Liver (tissue), 3 donors: ENCODE data around the gene SLC43A3.

Experiments
- CTCF ChIP-seq: fragments of 150-350 bp; IDR thresholded peaks from 2 replicates; pipeline ENCODE4 v1.5.1; 2017; ENCODE audit warnings: improper control_type of control experiment, low read depth, low read length; ENCODE audit not compliant: missing input control
- EGR1 ChIP-seq, 2 donors: IDR thresholded peaks; 2 replicates each; pipeline ENCODE4 v1.6.1; 2016 to 2018; ENCODE audit warnings: antibody characterized with exemption in 2 of 2, low read depth in 2 of 2
- GABPA ChIP-seq, 2 donors: IDR thresholded peaks in 1 of 2; conservative IDR thresholded peaks in 1 of 2; 2 replicates each; pipeline ENCODE4 v1.6.1; 2016; ENCODE audit warnings: antibody characterized with exemption in 2 of 2, mild to moderate bottlenecking in 1 of 2, moderate library complexity in 1 of 2
- JUND ChIP-seq, 2 donors: IDR thresholded peaks; 2 replicates each; pipeline ENCODE4 v1.6.1; 2016; ENCODE audit warnings: antibody characterized with exemption in 2 of 2
- MAX ChIP-seq: IDR thresholded peaks from 2 replicates; pipeline ENCODE4 v1.6.1; 2016; ENCODE audit warnings: antibody characterized with exemption
- REST ChIP-seq: IDR thresholded peaks from 2 replicates; pipeline ENCODE4 v1.6.1; 2016; ENCODE audit warnings: antibody characterized with exemption, mild to moderate bottlenecking
- RXRA ChIP-seq, 2 donors: IDR thresholded peaks; 2 replicates each; pipeline ENCODE4 v1.6.1; 2017 to 2018; ENCODE audit warnings: antibody characterized with exemption in 2 of 2, mild to moderate bottlenecking in 1 of 2
- ZBTB33 ChIP-seq: IDR thresholded peaks from 2 replicates; pipeline ENCODE4 v1.6.1; 2016; ENCODE audit warnings: antibody characterized with exemption
- donor health status: healthy.
- donor health status: healthy.

GRCh38 chr11:57421066-57421465, 5.9 kb downstream of the SLC43A3 start:
- no peak for TF ChIP-seq CTCF
- TF ChIP-seq ZBTB33 = no peak
- no peak for TF ChIP-seq EGR1 (IDR thresholded peaks at IDR 0.05; ENCODE audit: low read depth in 2 of 2)
- no peak for TF ChIP-seq JUND (IDR thresholded peaks at IDR 0.05)
- no peak for TF ChIP-seq MAX
- no peak for TF ChIP-seq GABPA (IDR thresholded peaks at IDR 0.05 in 1 of 2, conservative IDR thresholded peaks at IDR 0.05 in 1 of 2)
- no peak for TF ChIP-seq REST
- no peak for TF ChIP-seq RXRA (IDR thresholded peaks at IDR 0.05)
